ENCODE results near the gene KNTC1.

- TF ChIP-seq, protein P1, sequence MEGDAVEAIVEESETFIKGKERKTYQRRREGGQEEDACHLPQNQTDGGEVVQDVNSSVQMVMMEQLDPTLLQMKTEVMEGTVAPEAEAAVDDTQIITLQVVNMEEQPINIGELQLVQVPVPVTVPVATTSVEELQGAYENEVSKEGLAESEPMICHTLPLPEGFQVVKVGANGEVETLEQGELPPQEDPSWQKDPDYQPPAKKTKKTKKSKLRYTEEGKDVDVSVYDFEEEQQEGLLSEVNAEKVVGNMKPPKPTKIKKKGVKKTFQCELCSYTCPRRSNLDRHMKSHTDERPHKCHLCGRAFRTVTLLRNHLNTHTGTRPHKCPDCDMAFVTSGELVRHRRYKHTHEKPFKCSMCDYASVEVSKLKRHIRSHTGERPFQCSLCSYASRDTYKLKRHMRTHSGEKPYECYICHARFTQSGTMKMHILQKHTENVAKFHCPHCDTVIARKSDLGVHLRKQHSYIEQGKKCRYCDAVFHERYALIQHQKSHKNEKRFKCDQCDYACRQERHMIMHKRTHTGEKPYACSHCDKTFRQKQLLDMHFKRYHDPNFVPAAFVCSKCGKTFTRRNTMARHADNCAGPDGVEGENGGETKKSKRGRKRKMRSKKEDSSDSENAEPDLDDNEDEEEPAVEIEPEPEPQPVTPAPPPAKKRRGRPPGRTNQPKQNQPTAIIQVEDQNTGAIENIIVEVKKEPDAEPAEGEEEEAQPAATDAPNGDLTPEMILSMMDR (IDR thresholded peaks at IDR 0.05) = no peak
- no peak for TF ChIP-seq POLR2A (IDR thresholded peaks at IDR 0.05)
These were observed 3.8 kb upstream of the KNTC1 start for GRCh38 chr12:122523280-122523679.
